Raji (cell line): ENCODE data around the gene IKZF1.

Experiments
- POLR2A ChIP-seq: IDR thresholded peaks from 2 replicates; pipeline ENCODE4 v1.6.1; 2011; ENCODE audit warnings: low read depth, low read length, control low read depth; ENCODE audit not compliant: insufficient read depth

IKZF1 gene

GRCh38 chr7:50412973-50413372 is 108.5 kb downstream of the IKZF1 start:
- TF ChIP-seq POLR2A: no peak

GRCh38 chr7:50413561-50413960 is 109.0 kb downstream of the IKZF1 start:
- TF ChIP-seq POLR2A: no peak

GRCh38 chr7:50415844-50416364 is 111.4 kb downstream of the IKZF1 start:
- TF ChIP-seq POLR2A: no peak

- no peak for TF ChIP-seq POLR2A
These were observed 112.1 kb downstream of the IKZF1 start for GRCh38 chr7:50416527-50417182.

GRCh38 chr7:50418086-50418515 is 113.6 kb downstream of the IKZF1 start:
- no peak for TF ChIP-seq POLR2A

GRCh38 chr7:50418526-50419290 is 114.2 kb downstream of the IKZF1 start:
- TF ChIP-seq POLR2A: no peak

GRCh38 chr7:50421043-50421442 is 116.5 kb downstream of the IKZF1 start:
- TF ChIP-seq POLR2A: no peak

- TF ChIP-seq POLR2A: no peak
These were observed 118.3 kb downstream of the IKZF1 start for GRCh38 chr7:50422858-50423257.

- no peak for TF ChIP-seq POLR2A
These were observed 119.3 kb downstream of the IKZF1 start for GRCh38 chr7:50423860-50424259.

- TF ChIP-seq POLR2A: no peak
These were observed 120.8 kb downstream of the IKZF1 start for GRCh38 chr7:50425318-50425717.

- TF ChIP-seq POLR2A: no peak
These were observed 121.9 kb downstream of the IKZF1 start for GRCh38 chr7:50426280-50427045.

GRCh38 chr7:50427518-50427917 is 123.0 kb downstream of the IKZF1 start:
- TF ChIP-seq POLR2A: no peak

GRCh38 chr7:50428911-50429310 is 124.4 kb downstream of the IKZF1 start:
- no peak for TF ChIP-seq POLR2A

GRCh38 chr7:50431316-50431715 is 126.8 kb downstream of the IKZF1 start:
- no peak for TF ChIP-seq POLR2A

- TF ChIP-seq POLR2A: no peak
These were observed 127.3 kb downstream of the IKZF1 start for GRCh38 chr7:50431722-50432305.
